Skeletal muscle cell (primary cell): ENCODE measurements around the gene IL10RB.
"Not testable (repeated sequence)": the region's sequence is repeated elsewhere in the genome, so short reads cannot be mapped to it uniquely, and the experiment has no call there.

Source experiments
- DNase-seq: peaks from one replicate; pipeline ENCODE4 v3.0.0-alpha.2; 2010; ENCODE audit warnings: low read depth
- H3K4me3 ChIP-seq: 2 replicates; pipeline ENCODE4 v1.5.1; 2011; ENCODE audit warnings: low read depth, mild to moderate bottlenecking, control low read depth, low read length, moderate library complexity

IL10RB gene

DNA sequence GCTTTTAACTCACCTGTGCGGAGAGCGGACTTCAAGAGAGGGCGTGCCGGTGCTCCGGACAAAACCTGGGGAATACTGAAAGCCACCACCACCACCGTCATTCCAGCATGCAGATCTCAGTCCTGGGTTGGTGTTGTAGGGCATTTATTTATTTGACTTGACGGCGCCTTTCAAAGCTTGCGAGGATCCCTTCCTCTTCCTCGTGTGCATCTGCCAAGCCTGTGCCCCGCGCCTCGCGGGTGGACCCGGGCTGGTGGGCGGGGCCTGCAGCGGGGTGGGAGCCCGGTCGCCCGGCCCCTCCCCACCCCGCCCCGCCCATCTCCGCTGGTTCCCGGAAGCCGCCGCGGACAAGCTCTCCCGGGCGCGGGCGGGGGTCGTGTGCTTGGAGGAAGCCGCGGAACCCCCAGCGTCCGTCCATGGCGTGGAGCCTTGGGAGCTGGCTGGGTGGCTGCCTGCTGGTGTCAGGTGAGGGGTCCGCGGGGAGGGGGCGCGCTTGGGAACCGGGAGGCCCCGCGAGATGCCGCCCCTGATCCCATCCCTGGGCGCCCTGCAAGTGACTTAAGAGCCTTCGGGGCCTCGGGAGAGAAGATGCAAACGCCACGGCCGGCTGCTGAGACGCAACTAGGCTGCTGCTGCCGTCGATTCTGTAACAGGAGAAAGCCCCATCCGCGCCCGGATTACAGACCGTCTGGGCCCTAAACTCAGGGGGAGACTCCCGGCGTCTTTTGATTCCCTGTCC is at the start of gene IL10RB:
Gene IL10RB (plus strand): TSS at position 318 of the 739 bp plus-strand sequence. CDS start 99 bp downstream, at position 417.
- H3K4me3 ChIP-seq = peak within 1 kb of the TSS; percentile 82
- DNase-seq = no peak

DNA sequence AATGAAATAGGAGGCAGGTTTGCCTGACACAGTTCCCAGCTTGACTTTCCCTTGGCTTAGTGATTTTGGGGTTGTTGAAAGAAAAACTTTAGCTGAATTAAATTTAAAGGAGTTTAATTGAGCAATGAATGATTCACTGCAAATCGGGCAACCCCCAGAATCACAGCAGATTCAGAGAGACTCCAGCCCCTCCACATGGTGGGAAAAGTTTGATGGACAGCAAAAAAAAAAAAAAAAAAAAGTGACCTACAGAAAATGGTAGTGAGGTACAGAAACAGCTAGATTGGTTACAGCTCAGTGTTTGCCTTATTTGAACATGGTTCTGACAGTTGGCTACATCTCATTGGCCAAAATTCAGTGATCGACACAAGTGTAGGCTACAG is 49.0 kb upstream of the IL10RB start:
- DNase-seq = no peak
- H3K4me3 ChIP-seq = no peak overlapping the region

DNA sequence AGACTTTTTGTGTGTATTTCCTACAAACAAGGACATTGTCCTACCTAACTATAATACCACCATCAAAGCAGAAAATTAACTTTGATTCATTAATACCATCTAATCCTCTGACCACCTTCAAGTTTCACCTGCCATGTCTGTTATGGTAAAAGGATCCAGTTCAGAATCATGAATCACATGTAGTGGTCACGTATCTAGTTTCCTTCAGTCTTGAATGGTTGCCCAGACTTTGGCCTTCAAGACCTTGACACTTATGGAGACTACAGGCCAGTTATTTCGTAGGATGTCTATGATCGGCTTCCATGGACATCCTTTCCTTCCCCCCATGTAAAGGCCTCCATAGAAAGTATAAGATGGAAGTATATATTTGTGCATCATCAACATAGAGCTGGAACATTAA is 46.9 kb upstream of the IL10RB start:
- H3K4me3 ChIP-seq = no peak overlapping the region
- no peak for DNase-seq

DNA sequence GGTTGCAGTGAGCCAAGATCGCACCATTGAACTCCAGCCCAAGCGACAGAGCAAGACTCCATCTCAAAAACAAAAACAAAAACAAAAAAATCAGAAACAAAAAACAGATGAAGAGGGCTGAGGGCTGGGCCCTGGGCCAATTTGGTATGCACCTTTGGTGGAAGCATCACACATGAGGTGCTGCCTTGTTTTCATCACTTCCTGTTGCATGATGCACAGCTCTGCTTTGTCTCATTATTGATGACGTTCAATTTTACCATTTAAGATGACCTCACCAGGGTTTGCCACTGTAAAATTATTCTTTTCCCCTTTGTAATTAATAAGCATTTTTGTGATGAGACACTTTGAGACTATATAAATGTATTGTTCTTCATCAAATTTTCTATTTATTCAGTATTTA is 46.2 kb upstream of the IL10RB start:
- no peak for DNase-seq
- H3K4me3 ChIP-seq = no peak overlapping the region

DNA sequence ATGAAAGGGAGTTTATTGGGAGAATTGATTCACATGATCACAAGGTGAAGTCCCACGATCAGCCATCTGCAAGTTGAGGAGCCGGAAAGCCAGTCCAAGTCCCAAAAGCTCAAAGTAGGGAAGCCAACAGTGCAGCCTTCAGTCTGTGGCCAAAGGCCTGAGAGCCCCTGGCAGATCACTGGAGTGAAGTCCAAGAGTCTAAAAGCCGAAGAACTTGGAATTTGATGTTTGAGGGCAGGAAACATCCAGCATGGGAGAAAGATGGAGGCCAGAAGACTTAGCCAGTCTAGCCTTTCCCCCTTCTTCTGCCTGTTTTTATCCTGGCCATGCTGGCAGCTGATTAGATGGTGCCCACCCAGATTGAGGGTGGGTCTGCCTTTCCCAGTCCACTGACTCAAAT is 40.8 kb upstream of the IL10RB start:
- H3K4me3 ChIP-seq, DNase-seq: not testable (repeated sequence)

DNA sequence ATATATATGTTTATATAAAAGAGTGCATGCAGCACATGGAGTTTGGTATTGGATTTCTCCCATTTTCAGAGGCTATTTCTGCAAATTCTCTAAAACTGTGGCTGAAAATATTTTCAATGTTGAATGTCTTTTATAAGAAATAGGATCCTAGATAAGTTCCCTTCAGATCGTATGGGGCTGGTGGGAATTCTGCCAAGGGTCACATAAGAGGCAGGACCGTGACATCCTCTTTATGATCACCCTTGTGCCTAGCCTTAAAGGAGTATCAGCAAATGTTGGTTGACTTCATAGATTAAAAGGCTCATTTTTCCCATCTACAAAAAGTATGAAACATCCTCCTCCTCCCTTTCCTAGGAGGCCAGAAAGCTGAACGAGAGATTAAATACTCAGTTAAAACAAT is 37.7 kb upstream of the IL10RB start:
- DNase-seq = no peak
- H3K4me3 ChIP-seq = no peak overlapping the region

DNA sequence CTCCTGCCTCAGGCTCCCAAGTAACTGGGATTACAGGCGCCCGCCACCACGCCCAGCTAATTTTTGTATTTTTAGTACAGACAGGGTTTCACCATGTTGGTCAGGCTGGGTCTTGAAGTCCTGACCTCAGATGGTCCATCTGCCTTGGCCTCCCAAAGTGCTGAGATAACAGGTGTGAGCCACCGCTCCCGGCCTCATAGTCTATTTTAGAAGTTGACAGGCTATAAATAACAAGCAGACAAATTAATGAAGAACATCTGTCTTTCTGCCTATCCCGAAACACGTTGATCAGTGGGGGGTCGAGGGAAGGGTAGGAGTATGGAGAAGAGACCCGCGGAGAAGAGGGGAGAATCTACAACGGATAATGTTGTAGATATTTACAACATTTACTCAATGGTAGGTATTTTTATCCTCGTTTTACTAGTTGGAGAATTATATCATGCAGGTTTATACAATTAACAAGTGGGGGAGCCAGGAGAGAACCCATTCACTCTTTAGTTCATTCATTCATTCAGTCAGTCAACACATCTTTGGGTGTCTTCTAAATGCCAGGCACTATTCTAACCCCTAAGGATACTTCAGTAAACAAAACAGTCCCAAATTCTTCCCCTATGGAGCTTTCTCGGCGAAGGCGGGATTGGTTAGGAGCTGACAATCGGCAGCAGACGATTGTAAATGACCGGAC is 36.9 kb upstream of the IL10RB start:
- H3K4me3 ChIP-seq = peak overlapping the region; percentile 85
- DNase-seq = no peak

DNA sequence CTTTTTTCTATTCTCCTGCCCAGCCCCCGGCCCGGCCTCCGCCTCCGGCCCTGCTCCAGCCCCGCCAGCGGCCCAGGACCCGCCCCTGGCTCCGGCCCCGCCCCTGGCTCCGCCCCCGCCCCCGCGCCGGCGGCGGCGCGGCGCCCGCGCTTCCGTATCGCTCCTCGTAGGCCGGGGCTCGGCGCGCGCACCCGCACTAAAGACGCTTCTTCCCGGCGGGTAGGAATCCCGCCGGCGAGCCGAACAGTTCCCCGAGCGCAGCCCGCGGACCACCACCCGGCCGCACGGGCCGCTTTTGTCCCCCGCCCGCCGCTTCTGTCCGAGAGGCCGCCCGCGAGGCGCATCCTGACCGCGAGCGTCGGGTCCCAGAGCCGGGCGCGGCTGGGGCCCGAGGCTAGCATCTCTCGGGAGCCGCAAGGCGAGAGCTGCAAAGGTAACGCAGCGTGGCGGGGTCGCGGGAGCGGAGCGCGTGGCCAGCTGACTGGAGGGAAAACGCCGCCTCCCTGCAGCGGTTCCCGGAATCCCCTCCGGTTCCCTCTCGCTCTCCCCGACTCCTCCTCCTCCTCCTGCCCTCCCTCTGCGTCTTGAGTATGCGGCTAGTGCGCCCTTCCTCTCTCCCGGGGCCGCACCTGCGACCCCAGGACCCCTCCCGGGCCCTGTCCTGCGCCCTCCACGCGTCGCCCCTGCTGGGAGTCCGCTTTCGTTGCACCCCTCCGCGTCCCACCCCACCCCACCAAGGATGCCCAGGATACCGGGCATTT is 36.2 kb upstream of the IL10RB start, which contains the start of gene IFNAR2:
Gene IFNAR2 (plus strand): TSS at position 155 of the 761 bp plus-strand sequence. CDS start 11,985 bp downstream, outside the sequence.
- H3K4me3 ChIP-seq = peak within 1 kb of the TSS; percentile 85
- no peak for DNase-seq

DNA sequence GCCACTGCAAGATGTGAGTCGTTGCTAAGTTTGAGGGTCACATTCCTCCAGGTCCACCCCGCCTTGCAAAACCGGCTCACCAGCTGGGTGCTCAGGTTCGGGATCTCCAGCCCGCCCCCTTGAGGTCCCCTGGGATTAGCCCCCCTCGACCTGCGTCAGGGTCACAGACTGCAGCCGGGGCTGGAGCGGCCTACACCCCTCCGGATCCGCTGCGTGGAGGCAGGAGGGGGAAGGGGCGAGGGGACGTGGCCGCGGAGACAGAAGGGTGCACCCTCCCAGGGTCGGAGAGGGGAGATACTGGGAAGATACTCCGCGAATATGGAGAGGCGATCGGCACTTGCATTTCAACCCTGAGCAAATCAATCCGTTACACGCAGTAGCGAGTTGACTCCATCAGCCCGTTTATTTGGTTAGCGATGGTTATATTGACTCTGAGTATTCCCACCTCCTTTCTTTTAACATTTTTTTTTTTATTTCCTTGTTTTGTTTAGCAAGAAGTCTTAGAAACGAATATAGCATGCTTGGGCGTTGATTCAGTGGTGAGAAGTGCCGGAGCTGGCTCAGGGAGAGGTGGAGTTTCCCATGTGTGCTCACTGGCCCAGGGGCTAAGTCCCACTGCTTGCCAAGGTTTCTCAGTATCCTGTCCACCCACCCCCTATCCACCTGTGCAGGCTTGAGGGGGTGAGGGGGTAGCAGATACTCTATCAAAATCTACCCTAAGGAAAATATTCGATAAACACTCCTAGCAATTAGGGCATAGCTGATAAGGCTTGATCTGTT is 35.4 kb upstream of the IL10RB start:
- H3K4me3 ChIP-seq = peak overlapping the region; percentile 85
- DNase-seq = no peak

DNA sequence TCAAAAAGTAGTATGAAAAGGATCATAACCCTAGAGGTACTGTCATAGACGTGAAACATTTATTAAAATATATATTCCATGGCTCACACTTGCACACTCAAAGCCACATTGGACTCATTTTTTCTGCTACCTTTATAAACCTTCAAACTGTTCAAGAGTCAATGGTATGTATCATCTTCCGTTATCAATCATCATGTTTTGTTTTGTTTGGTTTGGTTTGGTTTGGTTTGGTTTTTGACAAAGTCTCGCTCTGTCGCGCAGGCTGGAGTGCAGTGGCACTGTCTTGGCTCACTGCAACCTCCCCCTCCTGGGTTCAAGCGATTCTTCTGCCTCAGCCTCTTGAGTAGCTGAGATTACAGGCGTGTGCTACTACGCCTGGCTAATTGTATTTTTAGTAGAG is 34.6 kb upstream of the IL10RB start:
- H3K4me3 ChIP-seq = no peak overlapping the region
- no peak for DNase-seq

DNA sequence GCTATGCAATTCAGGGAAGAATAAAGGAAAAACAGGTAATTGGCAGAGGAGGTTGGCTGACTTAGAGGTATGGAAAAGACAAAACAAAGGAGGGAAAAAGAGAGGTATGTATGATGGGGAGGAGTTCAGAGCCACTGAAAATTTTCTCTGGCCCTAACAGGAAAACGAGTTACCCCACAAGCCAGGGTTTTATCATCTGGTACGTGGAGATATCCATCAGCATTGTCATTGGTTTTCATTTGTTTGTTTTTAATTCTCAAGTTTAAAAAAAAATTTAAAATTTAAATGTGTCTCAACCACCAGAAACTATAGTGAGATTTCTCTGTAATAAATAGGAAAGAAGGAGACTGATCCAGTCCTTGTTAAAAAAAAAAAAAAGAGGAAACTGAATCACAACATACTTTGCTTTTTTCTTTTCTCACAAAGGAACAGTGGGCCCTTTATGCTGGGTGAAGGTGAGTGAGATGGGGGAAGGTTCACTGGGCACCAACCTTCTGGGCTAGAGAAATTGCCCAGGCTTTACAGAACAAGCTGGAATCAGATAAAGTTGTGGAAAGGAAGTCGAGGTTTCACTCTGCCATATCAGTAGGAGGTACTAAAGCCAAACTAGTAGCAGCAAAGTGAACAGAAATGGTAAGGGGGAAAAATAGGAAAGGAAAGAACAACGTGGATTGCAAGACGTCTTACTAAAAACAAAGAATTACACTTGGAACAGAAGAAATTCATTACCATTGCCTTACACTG is 33.7 kb upstream of the IL10RB start:
- no peak for DNase-seq
- H3K4me3 ChIP-seq = no peak overlapping the region

DNA sequence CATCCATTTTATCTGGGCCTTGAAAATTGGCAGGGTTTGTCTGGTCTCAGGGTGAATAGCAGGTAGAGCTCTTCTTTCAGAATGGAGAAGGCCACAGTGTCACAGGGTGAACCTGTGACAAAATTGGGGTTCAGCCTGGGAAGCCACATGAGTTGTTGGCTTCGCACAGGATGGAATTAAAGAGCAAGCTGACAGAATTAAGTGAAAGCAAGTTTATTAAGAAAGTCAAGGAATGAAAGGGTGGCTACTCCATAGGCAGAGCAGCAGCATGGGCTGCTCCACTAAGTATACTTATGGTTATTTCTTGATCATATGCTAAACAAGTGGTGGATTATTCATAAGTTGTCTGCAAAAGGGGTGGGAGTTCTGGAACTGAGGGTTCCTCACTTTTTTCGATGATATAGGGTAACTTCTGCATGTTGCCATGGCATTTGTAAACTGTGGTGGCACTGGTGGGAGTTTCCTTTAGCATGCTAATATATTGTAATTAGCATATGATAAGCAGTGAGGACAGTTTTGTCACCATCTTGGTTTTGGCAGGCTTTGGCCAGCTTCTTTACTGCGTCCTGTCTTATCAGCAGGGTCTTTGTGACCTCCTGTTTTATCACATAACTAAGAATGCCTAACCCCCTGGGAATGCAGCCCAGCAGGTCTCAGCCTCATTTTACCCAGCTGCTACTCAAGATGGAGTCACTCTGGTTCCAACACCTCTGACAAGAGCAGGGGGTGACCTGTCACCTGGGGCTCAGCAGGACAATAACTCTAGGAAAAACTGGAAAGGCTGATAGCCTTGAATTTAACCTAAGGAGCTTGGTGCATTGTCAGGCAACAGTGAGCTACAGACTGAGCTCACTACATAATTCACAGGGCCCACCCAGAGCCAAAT is 31.3 kb upstream of the IL10RB start:
- H3K4me3 ChIP-seq = no peak overlapping the region
- DNase-seq = no peak

DNA sequence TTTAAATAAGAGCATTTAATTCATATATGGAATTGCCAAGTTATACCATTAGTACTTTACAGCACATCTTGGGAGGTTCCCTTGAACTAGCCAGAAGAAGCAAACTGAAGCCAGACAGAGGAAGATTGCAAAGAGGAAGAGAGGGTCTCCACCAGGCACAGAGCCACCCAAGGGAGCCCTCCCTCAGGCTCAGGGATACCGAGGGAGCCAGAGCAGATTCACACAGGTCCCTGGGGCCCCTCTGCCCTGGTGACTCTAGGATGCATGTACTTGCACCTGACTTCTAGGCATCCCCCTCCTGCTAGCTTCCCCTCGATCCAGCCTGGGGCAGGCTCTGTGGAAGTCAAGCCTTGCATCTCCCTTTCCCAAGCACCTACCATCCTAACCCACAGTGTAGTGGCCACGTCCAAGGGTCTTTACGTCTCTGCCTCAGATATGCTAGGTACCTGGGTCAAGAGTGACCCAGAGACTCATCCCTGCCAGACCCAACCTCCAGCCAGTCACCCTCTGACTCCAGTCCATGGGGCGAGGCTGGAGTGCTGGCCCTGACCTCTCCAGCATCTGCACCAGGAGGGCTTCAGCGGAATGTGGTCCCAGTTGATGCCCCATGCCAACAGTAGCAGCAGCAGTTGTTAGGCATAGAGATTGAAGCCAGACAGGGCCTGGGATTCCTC is 30.0 kb upstream of the IL10RB start:
- no peak overlapping the region for H3K4me3 ChIP-seq
- DNase-seq = no peak

DNA sequence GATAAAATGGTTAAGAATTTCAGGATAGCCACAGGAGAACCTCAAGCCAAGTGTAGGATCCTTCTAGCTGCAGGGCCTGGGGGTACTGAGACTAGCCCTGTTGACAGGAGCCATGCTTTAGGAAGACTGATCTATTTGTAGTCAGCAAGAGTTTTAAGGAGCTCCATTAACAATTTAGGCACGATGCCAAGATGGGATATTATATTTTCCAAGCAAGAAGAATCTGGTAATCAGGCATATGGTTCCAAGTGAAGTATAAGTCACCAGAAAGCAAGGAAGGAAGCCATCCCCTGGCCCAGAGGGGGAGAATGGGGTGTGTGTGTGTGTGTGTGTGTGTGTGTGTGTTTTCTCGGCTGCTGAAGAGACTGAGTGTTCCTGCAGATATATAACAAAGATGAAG is 29.4 kb upstream of the IL10RB start:
- no peak for DNase-seq
- H3K4me3 ChIP-seq = no peak overlapping the region

DNA sequence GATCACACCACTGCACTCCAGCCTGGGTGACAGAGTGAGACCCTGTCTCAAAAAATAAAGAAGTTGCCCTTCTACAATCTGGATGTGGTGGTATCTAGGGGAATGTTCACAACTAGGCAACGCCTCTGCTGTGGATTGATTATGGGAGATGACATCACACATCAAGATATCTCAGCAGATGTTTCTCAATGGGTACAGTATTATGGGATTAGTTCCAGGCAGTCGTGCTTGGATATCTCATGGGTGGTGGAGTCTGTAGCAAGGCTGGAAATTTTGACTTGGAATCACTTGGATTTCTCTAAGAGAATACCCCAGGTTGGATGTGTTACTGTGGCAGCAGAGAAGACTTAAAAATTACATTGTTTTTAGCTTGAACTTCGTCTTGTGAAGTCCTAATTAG is 28.7 kb upstream of the IL10RB start:
- no peak overlapping the region for H3K4me3 ChIP-seq
- no peak for DNase-seq

DNA sequence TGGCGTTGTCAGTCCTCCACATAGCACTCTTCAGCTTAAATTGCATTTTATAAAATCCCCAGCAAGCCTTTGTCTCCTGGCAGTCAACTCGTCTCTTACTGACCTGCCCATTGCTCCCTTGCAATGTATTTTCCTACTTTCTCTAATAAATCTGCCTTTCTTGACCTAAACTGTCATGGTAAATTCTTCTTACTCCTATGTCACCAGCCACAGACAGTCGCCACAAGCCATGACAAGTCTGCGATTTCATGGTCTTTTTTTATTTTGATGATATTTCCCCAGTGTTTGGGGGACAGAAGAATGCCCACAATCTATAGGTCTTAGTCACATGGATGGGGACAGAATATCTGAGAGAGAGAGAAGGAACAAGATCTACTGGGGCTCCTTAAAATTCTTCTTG is 28.0 kb upstream of the IL10RB start:
- H3K4me3 ChIP-seq = no peak overlapping the region
- DNase-seq = no peak

DNA sequence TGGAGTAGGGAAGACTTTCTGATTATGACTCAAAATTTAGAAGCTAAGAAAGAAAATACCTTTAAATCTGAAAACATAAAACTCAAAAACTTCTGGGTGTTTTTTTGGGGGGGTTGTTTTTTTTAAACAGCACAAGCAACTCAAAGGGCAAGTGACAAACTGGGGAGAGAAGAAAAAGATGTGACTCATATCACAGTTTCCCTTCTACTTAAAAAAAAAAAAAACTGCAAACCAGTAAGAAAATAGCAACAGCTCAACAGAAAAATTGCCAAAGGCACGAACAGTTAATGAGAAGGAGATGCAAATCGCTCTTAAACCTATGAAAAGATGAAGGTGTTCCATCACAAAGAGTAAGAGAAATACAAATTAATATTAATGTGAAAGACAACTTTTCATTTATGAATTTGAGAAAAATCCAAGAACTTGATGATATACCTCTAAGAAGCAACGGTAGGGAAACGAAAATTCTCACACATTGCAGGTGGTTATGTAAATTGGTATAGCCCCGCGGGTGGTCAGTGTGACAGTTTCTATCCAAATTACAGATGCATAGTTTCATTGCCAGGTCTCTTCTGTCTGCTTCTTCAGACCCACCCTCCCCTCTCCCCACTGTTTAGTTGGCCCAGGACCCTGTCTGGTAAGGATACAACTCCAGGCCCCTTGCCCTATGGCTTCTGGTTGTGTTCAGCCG is 27.5 kb upstream of the IL10RB start:
- DNase-seq = no peak
- H3K4me3 ChIP-seq = no peak overlapping the region
